ENCODE results near the gene SLC4A2.

Gene SLC4A2

GRCh38 chr7:151013356-151013732, 46.0 kb upstream of the SLC4A2 start:
- H3K4me3 ChIP-seq (replicated peaks; ENCODE audit: low read depth, low read length), result peak overlapping the region; percentile 33
- no peak for TF ChIP-seq CTCF (IDR thresholded peaks at IDR 0.05; ENCODE audit: low read depth, low read length, missing control alignments)
- no peak for DNase-seq (ENCODE audit: extremely low read depth, low read depth)

- peak; percentile 65 for DNase-seq (ENCODE audit: extremely low read depth, low read depth)
- H3K4me3 ChIP-seq (replicated peaks; ENCODE audit: low read depth, low read length), result peak overlapping the region; percentile 33
Observed at GRCh38 chr7:151013733-151014497, 45.5 kb upstream of the SLC4A2 start.

GRCh38 chr7:151014950-151015349, 44.4 kb upstream of the SLC4A2 start:
- no peak for TF ChIP-seq CTCF (IDR thresholded peaks at IDR 0.05; ENCODE audit: low read depth, low read length, missing control alignments)
- no peak for DNase-seq (ENCODE audit: extremely low read depth, low read depth)
- H3K4me3 ChIP-seq (replicated peaks; ENCODE audit: low read depth, low read length), result no peak overlapping the region

More at GRCh38 chr7:151013733-151014497, 45.5 kb upstream of the SLC4A2 start:
- no peak for TF ChIP-seq CTCF (IDR thresholded peaks at IDR 0.05; ENCODE audit: low read depth, low read length, missing control alignments)

GRCh38 chr7:151015967-151016366, 43.4 kb upstream of the SLC4A2 start:
- DNase-seq (ENCODE audit: extremely low read depth, low read depth), result no peak
- H3K4me3 ChIP-seq (replicated peaks; ENCODE audit: low read depth, low read length), result no peak overlapping the region
- TF ChIP-seq CTCF (IDR thresholded peaks at IDR 0.05; ENCODE audit: low read depth, low read length, missing control alignments), result no peak

GRCh38 chr7:151016505-151016904, 42.9 kb upstream of the SLC4A2 start:
- no peak for DNase-seq (ENCODE audit: extremely low read depth, low read depth)
- no peak for TF ChIP-seq CTCF (IDR thresholded peaks at IDR 0.05; ENCODE audit: low read depth, low read length, missing control alignments)
- no peak overlapping the region for H3K4me3 ChIP-seq (replicated peaks; ENCODE audit: low read depth, low read length)

- no peak for DNase-seq (ENCODE audit: extremely low read depth, low read depth)
- no peak overlapping the region for H3K4me3 ChIP-seq (replicated peaks; ENCODE audit: low read depth, low read length)
- no peak for TF ChIP-seq CTCF (IDR thresholded peaks at IDR 0.05; ENCODE audit: low read depth, low read length, missing control alignments)
Observed at GRCh38 chr7:151016942-151017341, 42.4 kb upstream of the SLC4A2 start.
